ENCODE data around the gene GMDS. TPM values are rescaled to one million over a fixed set of nuclear protein-coding genes. Genes with fewer than 3 reads are reported as not detected.

Gene GMDS
- total RNA-seq, 1 experiment from 2014 or later: 31.1 TPM

DNA sequence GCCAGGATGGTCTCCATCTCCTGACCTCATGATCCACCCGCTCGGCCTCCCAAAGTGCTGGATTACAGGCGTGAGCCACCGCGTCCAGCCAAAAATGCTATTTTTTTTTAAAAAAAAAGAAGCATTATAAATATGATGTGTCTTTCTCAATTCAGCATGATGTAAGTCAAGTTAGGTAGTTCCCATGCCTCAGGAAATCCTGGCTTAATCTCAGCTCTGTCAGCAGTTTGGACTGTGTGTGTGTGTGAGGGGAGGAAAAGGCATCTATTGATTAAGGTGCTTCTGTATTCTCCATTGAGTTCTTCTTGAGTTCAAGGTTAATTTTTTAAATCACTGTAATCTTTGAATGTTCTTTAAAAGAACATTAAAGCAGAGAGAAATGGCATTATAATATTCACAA is 51.5 kb downstream of the GMDS start:
- H3K9me3 ChIP-seq: no peaks in the 10 kb centered on the region
- ChIA-PET POLR2A (no interaction called here), CTCF (no interaction called here)
- no peak overlapping the region for H3K27ac Mint-ChIP-seq (ENCODE audit: unreplicated experiment)
- H3K36me3 ChIP-seq (ENCODE audit: control insufficient read depth, insufficient read depth, low read length): no peaks in the 10 kb centered on the region
- no peak overlapping the region for H3K4me3 ChIP-seq (ENCODE audit: low read depth, low read length)
- no peaks in the 10 kb centered on the region for H3K4me1 Mint-ChIP-seq (ENCODE audit: low read depth, unreplicated experiment)
- TF ChIP-seq, protein P1, sequence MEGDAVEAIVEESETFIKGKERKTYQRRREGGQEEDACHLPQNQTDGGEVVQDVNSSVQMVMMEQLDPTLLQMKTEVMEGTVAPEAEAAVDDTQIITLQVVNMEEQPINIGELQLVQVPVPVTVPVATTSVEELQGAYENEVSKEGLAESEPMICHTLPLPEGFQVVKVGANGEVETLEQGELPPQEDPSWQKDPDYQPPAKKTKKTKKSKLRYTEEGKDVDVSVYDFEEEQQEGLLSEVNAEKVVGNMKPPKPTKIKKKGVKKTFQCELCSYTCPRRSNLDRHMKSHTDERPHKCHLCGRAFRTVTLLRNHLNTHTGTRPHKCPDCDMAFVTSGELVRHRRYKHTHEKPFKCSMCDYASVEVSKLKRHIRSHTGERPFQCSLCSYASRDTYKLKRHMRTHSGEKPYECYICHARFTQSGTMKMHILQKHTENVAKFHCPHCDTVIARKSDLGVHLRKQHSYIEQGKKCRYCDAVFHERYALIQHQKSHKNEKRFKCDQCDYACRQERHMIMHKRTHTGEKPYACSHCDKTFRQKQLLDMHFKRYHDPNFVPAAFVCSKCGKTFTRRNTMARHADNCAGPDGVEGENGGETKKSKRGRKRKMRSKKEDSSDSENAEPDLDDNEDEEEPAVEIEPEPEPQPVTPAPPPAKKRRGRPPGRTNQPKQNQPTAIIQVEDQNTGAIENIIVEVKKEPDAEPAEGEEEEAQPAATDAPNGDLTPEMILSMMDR (IDR thresholded peaks at IDR 0.05; ENCODE audit: insufficient read depth in 1 of 2, low read depth in 1 of 2, low read length in 1 of 2, severe bottlenecking in 1 of 2, unreplicated experiment in 1 of 2): no peak
- no peak overlapping the region for H3K4me3 Mint-ChIP-seq (ENCODE audit: unreplicated experiment)
- H3K27me3 Mint-ChIP-seq (ENCODE audit: insufficient read depth, unreplicated experiment): no peaks in the 10 kb centered on the region
- H3K36me3 Mint-ChIP-seq (ENCODE audit: insufficient read depth, unreplicated experiment): no peaks in the 10 kb centered on the region
- H3K4me1 ChIP-seq: no peaks in the 10 kb centered on the region
- no peaks in the 10 kb centered on the region for H3K9me3 Mint-ChIP-seq (ENCODE audit: unreplicated experiment)
- no peak for DNase-seq
- intact Hi-C loops (cut with micrococcal nuclease; ENCODE audit: unreplicated experiment): loop anchor here (10.0 kb wide), 1 partner anchor 89 kb away; no protein-coding TSS in a partner anchor
- no TSS peak for BruUV-seq (replicated peaks)
- H3K27me3 ChIP-seq (replicated peaks; ENCODE audit: control insufficient read depth, insufficient read depth, low read length): no peaks in the 10 kb centered on the region

DNA sequence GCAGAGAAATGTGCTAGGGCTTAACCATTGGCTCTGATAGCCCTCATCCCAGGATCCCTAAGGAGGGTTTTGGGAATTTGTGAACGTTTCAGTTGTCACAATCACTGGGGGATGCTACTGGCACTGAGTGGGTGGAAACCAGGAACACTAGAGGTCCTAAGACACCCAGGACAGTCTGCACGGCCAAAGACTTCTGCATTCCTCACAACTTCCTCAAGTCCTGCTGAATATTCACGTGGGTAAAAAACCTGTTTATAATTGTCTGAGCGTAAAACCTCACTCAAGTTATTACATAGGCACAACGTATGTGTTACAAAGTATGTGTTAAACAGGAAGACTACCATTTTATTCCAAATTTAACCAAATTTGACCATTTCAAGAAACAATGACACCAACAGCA is 52.4 kb downstream of the GMDS start:
- Histone ChIP-seq H3K27me3 (replicated peaks; ENCODE audit: control insufficient read depth, insufficient read depth, low read length) (no peaks in the 10 kb centered on the region), H3K36me3 (ENCODE audit: control insufficient read depth, insufficient read depth, low read length) (no peaks in the 10 kb centered on the region), H3K4me1 (no peaks in the 10 kb centered on the region), H3K9me3 (no peaks in the 10 kb centered on the region), H3K4me3 (ENCODE audit: low read depth, low read length) (no peak overlapping the region)
- Mint-ChIP-seq H3K36me3 (ENCODE audit: insufficient read depth, unreplicated experiment) (no peaks in the 10 kb centered on the region), H3K4me3 (ENCODE audit: unreplicated experiment) (no peak overlapping the region), H3K27ac (ENCODE audit: unreplicated experiment) (no peak overlapping the region), H3K27me3 (ENCODE audit: insufficient read depth, unreplicated experiment) (no peaks in the 10 kb centered on the region), H3K9me3 (ENCODE audit: unreplicated experiment) (no peaks in the 10 kb centered on the region), H3K4me1 (ENCODE audit: low read depth, unreplicated experiment) (no peaks in the 10 kb centered on the region)
- TF ChIP-seq, protein P1 (IDR thresholded peaks at IDR 0.05; ENCODE audit: insufficient read depth in 1 of 2, low read depth in 1 of 2, low read length in 1 of 2, severe bottlenecking in 1 of 2, unreplicated experiment in 1 of 2): no peak
- DNase-seq: no peak
- ChIA-PET CTCF (no interaction called here), POLR2A (no interaction called here)
- BruUV-seq (replicated peaks): no TSS peak
- intact Hi-C loops (cut with micrococcal nuclease; ENCODE audit: unreplicated experiment): loop anchor here (10.0 kb wide), 1 partner anchor 88 kb away; no protein-coding TSS in a partner anchor

DNA sequence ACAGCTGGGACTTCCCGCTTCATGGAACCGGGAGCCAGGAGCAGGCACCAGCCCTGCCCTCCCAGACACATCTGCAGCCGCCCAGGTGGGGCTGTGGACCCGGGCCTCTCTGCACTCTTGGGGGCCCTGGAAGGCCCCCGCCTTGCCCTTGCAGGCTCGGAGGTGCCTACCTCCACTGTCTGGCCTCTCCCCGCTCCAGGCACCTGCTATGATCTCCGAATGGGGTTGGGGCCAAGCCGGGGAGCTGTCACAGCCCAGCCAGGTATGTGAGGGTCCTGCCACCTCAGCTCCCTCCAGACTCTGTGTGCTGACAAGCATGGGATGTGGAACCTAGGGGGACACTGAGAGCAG is 54.0 kb downstream of the GMDS start:
- H3K27me3 ChIP-seq (replicated peaks; ENCODE audit: control insufficient read depth, insufficient read depth, low read length): no peaks in the 10 kb centered on the region
- Mint-ChIP-seq H3K36me3 (ENCODE audit: insufficient read depth, unreplicated experiment) (no peaks in the 10 kb centered on the region), H3K4me1 (ENCODE audit: low read depth, unreplicated experiment) (no peaks in the 10 kb centered on the region), H3K27me3 (ENCODE audit: insufficient read depth, unreplicated experiment) (no peaks in the 10 kb centered on the region), H3K27ac (ENCODE audit: unreplicated experiment) (no peak overlapping the region), H3K9me3 (ENCODE audit: unreplicated experiment) (no peaks in the 10 kb centered on the region), H3K4me3 (ENCODE audit: unreplicated experiment) (no peak overlapping the region)
- no peaks in the 10 kb centered on the region for H3K36me3 ChIP-seq (ENCODE audit: control insufficient read depth, insufficient read depth, low read length)
- no peak for DNase-seq
- TF ChIP-seq, protein P1 (IDR thresholded peaks at IDR 0.05; ENCODE audit: insufficient read depth in 1 of 2, low read depth in 1 of 2, low read length in 1 of 2, severe bottlenecking in 1 of 2, unreplicated experiment in 1 of 2): no peak
- H3K9me3 ChIP-seq: no peaks in the 10 kb centered on the region
- no peak overlapping the region for H3K4me3 ChIP-seq (ENCODE audit: low read depth, low read length)
- CTCF ChIA-PET: no interaction called here
- BruUV-seq (replicated peaks): no TSS peak
- POLR2A ChIA-PET: no interaction called here
- intact Hi-C loops (cut with micrococcal nuclease; ENCODE audit: unreplicated experiment): loop anchor here (10.0 kb wide), 1 partner anchor 87 kb away; no protein-coding TSS in a partner anchor
- H3K4me1 ChIP-seq: no peaks in the 10 kb centered on the region

Data from Caco-2 (cell line).